ENCODE results near the gene GREB1. TPM values are rescaled to one million over a fixed set of nuclear protein-coding genes. Genes with fewer than 3 reads are reported as not detected.

Gene GREB1
- total RNA-seq, 1 experiment from 2014 or later, result 0.62 TPM

- intact Hi-C loops (cut with micrococcal nuclease), result no loop called here
- no peaks in the 10 kb centered on the region for H3K9me3 ChIP-seq (ENCODE audit: low read length)
- TF ChIP-seq EZH2phosphoT487 (IDR thresholded peaks at IDR 0.05; ENCODE audit: borderline replicate concordance, low read length), result no peak
- no peak overlapping the region for H2AFZ ChIP-seq (ENCODE audit: low read length)
- POLR2A ChIA-PET (ENCODE audit: unreplicated experiment), result no interaction called here
- no peaks in the 10 kb centered on the region for H3K36me3 ChIP-seq (ENCODE audit: low read depth, low read length)
- DNase-seq (peak; percentile 10), ATAC-seq (no peak)
- BruUV-seq (replicated peaks), result no TSS peak
- H3K27ac ChIP-seq (ENCODE audit: low read length), result no peak overlapping the region
- H3K79me2 ChIP-seq (ENCODE audit: low read length), result no peaks in the 10 kb centered on the region
- H3K9me2 ChIP-seq (replicated peaks; ENCODE audit: low read length), result no peaks in the 10 kb centered on the region
- no peak overlapping the region for H3K4me2 ChIP-seq (ENCODE audit: low read length)
- H4K20me1 ChIP-seq (ENCODE audit: low read length), result no peaks in the 10 kb centered on the region
- H3K27me3 ChIP-seq (ENCODE audit: low read length), result no peaks in the 10 kb centered on the region
- CTCF ChIA-PET, result no interaction called here
- no peak overlapping the region for H3K9ac ChIP-seq (ENCODE audit: low read length)
- H3F3A ChIP-seq (ENCODE audit: low read length, unreplicated experiment), result no peaks in the 10 kb centered on the region
- no peak overlapping the region for H3K4me3 ChIP-seq (ENCODE audit: low read length)
- peaks cover 10% of the 10 kb centered on the region; the same call in 1 of the 2 replicates for H3K4me1 ChIP-seq (ENCODE audit: insufficient read depth, low read length)
These were observed 31.0 kb upstream of the GREB1 start for GRCh38 chr2:11502740-11503292.

- H4K20me1 ChIP-seq (ENCODE audit: low read length), result no peaks in the 10 kb centered on the region
- no peaks in the 10 kb centered on the region for H3K36me3 ChIP-seq (ENCODE audit: low read depth, low read length)
- peaks cover 10% of the 10 kb centered on the region; the same call in 1 of the 2 replicates for H3K4me1 ChIP-seq (ENCODE audit: insufficient read depth, low read length)
- no peak overlapping the region for H3K27ac ChIP-seq (ENCODE audit: low read length)
- DNase-seq, result no peak
- no peak for TF ChIP-seq CTCF (conservative IDR thresholded peaks at IDR 0.05; ENCODE audit: low read depth, low read length)
- no peak for TF ChIP-seq EZH2phosphoT487 (IDR thresholded peaks at IDR 0.05; ENCODE audit: borderline replicate concordance, low read length)
- TF ChIP-seq EZH2 (IDR thresholded peaks at IDR 0.05; ENCODE audit: low read length, unreplicated experiment), result no peak
- no peaks in the 10 kb centered on the region for H3F3A ChIP-seq (ENCODE audit: low read length, unreplicated experiment)
- no peaks in the 10 kb centered on the region for H3K9me3 ChIP-seq (ENCODE audit: low read length)
- POLR2A ChIA-PET (ENCODE audit: unreplicated experiment), result no interaction called here
- H3K4me2 ChIP-seq (ENCODE audit: low read length), result no peak overlapping the region
- H3K79me2 ChIP-seq (ENCODE audit: low read length), result no peaks in the 10 kb centered on the region
- ATAC-seq, result no peak
- H3K9ac ChIP-seq (ENCODE audit: low read length), result no peak overlapping the region
- H2AFZ ChIP-seq (ENCODE audit: low read length), result no peak overlapping the region
- H3K27me3 ChIP-seq (ENCODE audit: low read length), result no peaks in the 10 kb centered on the region
- no TSS peak for BruUV-seq (replicated peaks)
- H3K4me3 ChIP-seq (ENCODE audit: low read length), result no peak overlapping the region
- CTCF ChIA-PET, result no interaction called here
- intact Hi-C loops (cut with micrococcal nuclease), result no loop called here
- no peaks in the 10 kb centered on the region for H3K9me2 ChIP-seq (replicated peaks; ENCODE audit: low read length)
These were observed 30.4 kb upstream of the GREB1 start for GRCh38 chr2:11503354-11503927.

- intact Hi-C loops (cut with micrococcal nuclease), result no loop called here
- Histone ChIP-seq H2AFZ (ENCODE audit: low read length) (0 out of 2 replicates have a peak overlapping the region, but pooled peaks have one; percentile 24), H3K4me2 (ENCODE audit: low read length) (no peak overlapping the region), H3K9ac (ENCODE audit: low read length) (no peak overlapping the region), H3K27ac (ENCODE audit: low read length) (no peak overlapping the region), H3K79me2 (ENCODE audit: low read length) (no peaks in the 10 kb centered on the region), H3K4me1 (ENCODE audit: insufficient read depth, low read length) (peaks cover 5% of the 10 kb centered on the region; the same call in 1 of the 2 replicates), H3K4me3 (ENCODE audit: low read length) (no peak overlapping the region), H3K9me3 (ENCODE audit: low read length) (no peaks in the 10 kb centered on the region), H3K36me3 (ENCODE audit: low read depth, low read length) (no peaks in the 10 kb centered on the region), H4K20me1 (ENCODE audit: low read length) (no peaks in the 10 kb centered on the region), H3F3A (ENCODE audit: low read length, unreplicated experiment) (no peaks in the 10 kb centered on the region), H3K9me2 (replicated peaks; ENCODE audit: low read length) (no peaks in the 10 kb centered on the region), H3K27me3 (ENCODE audit: low read length) (no peaks in the 10 kb centered on the region)
- TF ChIP-seq CTCF (conservative IDR thresholded peaks at IDR 0.05; ENCODE audit: low read depth, low read length), result no peak
- CTCF ChIA-PET, result no interaction called here
- POLR2A ChIA-PET (ENCODE audit: unreplicated experiment), result no interaction called here
- DNase-seq (peak; percentile 59), ATAC-seq (peak; percentile 40; the same call in 1 of the 2 replicates)
- no TSS peak for BruUV-seq (replicated peaks)
These were observed 27.9 kb upstream of the GREB1 start for GRCh38 chr2:11505652-11506610.
